ENCODE measurements around the gene P2RY2. TPM values are rescaled to one million over a fixed set of nuclear protein-coding genes. Genes with fewer than 3 reads are reported as not detected.

The P2RY2 gene
- total RNA-seq, 4 donors from 2014 or later = 0.17 to 0.57 TPM; not detected in 2

DNA sequence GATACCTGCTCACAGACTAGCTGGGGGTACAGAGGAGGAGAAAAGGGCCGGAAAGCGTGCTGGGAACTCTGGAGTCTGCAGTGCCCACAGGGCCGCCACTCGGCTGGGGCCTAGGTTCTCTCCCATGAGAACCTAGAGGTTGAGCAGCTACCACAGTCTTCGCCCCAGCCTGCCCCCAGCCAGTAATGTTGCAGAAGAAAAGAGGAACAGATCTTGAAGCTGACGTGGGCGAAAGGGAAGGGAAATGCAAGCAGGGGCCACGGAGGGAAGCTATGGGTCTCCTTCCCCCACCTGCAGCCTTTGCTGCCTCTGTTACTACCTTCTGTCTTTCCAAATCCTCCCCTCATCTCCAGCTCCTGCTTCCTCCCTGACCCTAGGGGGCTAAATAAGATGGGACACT is 28.8 kb upstream of the P2RY2 start:
- TF ChIP-seq, protein P1, sequence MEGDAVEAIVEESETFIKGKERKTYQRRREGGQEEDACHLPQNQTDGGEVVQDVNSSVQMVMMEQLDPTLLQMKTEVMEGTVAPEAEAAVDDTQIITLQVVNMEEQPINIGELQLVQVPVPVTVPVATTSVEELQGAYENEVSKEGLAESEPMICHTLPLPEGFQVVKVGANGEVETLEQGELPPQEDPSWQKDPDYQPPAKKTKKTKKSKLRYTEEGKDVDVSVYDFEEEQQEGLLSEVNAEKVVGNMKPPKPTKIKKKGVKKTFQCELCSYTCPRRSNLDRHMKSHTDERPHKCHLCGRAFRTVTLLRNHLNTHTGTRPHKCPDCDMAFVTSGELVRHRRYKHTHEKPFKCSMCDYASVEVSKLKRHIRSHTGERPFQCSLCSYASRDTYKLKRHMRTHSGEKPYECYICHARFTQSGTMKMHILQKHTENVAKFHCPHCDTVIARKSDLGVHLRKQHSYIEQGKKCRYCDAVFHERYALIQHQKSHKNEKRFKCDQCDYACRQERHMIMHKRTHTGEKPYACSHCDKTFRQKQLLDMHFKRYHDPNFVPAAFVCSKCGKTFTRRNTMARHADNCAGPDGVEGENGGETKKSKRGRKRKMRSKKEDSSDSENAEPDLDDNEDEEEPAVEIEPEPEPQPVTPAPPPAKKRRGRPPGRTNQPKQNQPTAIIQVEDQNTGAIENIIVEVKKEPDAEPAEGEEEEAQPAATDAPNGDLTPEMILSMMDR (IDR thresholded peaks at IDR 0.05; ENCODE audit: low read depth) = no peak

DNA sequence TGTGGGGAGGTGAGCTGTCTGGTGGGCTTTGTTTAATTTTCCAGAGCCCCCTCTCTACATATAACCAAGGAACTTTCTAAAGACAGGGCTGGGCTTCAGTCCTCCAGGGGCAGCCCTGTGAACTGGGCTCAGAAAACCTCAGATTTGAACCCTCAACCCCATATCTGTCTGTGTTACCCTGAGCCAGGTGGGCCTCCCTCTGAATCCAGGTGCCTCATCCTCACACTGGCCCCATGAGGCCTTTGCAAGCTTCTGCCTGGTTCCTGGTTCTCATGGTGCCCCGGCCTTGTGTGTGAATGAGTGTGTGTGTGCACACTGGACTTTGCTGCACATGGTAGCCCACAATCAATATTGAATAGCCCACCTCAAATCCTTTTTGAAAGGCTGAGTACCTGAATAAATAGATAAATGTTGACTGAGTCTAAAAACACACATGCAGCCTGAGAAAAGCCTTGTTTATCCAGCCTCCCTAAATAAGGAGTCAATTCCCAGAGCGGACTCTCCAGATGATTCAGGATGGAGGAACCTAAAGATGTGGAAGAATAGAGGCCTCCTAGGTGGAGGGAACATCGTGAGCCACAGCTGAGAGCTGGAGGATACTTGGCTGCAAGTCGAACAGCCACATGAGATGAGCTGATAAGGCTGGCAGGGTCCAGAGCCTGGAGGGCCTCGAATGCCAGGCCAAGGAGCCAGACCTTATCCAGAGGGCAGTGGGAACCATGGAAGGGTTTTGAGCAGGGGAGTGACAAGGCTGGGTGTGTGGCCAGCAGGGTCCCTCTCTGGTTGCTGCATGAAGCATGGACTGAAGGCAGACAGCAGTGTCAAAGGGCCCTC is 28.1 kb upstream of the P2RY2 start:
- TF ChIP-seq, protein P1 (IDR thresholded peaks at IDR 0.05; ENCODE audit: low read depth) = no peak

DNA sequence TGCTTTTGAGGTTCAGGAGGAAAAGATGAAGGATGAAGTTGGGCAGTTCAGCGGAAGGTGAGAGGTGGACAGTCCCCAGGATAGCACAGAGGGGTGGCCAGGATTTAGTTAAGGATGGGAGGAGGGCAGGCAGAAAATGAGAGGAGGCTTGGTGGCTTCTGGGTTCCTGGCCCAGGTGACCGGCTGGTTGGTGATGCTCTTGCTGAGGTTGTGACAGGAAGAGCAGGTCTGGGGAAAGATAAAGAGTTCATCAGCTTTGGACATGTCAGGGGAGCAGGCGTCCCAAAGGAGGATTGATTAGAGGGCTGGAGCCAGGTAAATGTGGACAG is 27.6 kb upstream of the P2RY2 start:
- TF ChIP-seq, protein P1 (IDR thresholded peaks at IDR 0.05; ENCODE audit: low read depth) = no peak

DNA sequence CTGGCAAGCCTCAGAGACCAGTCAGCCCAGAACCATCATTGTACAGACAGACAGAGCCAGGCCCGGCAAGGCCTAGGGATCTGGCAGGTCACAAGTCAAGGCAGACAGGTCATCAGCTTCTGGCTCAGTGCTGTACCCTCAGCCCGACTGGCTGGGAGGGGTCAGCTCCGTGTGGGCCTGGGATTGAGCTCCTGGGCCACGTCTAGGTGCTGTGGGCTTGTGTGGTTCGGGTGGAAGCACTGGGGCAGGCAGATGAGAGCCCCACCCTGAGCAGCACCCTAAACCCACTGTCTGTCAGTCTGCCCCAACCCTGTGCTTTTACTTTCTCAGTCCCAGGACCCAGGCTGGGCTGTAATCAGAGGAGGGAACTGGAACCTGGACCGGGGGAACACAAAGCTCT is 26.9 kb upstream of the P2RY2 start:
- TF ChIP-seq, protein P1 (IDR thresholded peaks at IDR 0.05; ENCODE audit: low read depth) = no peak

DNA sequence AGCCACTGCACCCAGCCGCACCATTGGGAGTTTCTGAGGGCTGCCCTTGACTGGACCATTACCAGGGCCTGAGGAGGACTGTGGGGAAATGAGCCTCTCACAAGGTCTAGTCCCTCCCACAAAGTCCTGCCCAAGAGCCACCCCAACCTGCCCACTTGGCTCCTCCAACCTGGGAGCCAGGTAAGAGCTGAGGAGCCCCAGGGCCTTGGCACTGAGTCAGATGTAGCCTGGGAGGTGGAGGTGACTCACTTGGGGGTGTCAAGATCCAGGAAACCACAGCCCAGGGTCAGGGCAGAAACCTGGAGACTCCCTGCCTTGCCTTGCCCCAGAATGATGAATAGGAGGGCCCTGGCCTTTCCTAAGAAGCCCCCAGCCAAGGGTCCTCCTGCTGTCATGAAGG is 25.8 kb upstream of the P2RY2 start:
- TF ChIP-seq, protein P1 (IDR thresholded peaks at IDR 0.05; ENCODE audit: low read depth) = no peak

DNA sequence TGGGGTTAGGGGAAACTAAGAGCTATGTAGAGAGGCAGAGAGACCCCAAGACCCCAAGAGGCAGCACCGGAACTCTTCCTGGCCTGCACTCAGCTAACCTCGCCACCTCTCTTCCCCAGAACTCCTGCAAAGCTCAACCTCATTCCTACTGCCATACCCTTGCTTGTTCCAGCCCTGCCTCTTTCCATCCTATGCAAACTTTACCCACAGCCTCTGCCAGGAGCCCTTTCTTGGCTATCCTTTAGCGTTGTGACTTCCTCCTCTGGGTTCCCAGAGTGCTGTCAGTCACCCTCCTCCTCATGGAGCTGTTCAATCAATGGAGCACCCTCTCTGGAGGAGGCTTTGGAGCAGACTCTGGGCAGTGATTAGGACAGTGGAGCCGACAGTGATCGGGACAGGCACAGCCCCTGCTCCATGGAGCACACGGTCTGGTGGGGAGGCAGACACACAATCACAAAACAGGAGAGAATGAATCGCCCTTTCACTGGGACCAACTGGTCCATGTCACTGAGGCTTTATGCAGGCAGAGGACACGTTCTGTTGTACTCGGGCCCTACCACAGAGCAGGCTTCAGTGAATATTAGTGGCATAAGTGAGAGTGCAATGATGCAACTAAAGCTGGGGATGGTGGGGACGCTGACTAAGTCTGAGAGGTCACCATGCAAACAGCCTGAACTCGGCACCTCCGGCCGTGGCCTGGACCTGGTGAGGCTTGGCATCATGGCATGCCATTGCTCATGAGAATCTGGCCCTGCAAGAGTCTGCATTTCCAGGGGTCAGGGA is 24.6 kb upstream of the P2RY2 start:
- TF ChIP-seq, protein P1 (IDR thresholded peaks at IDR 0.05; ENCODE audit: low read depth) = no peak

DNA sequence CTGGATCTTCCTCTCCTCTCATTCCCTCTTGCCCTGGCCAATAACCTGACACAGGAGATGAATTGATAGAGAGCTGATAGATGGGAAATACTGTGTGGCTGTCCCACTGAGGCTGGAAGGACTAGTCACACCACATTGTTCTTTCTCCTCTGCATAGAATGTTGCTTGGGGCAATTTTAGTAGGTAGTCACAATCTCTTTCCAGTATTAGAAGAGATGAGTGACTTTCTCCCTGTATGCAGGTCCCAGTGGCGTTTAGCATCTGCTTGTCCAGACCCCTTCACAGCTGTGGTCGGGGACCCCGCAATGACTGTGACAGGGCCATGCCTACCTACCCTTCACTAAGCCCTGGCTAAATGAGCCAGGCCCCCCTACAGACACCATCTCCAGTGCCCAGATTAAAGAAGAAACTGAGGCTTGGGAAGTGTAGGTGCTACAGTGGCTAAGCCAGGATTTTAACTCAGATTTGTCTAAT is 24.0 kb upstream of the P2RY2 start:
- TF ChIP-seq, protein P1 (IDR thresholded peaks at IDR 0.05; ENCODE audit: low read depth) = no peak
